GM18519 (cell line): ENCODE measurements around the gene MLLT3.
A peak's percentile ranks its signal among the peaks of the same experiment; 100 is the strongest.

ENCODE experiments used
- ATAC-seq: cut with Tn5 transposase; IDR thresholded peaks from one replicate; pipeline ENCODE4 v1.9.1; 2021; ENCODE audit warnings: mild to moderate bottlenecking, moderate library complexity; ENCODE audit not compliant: unreplicated experiment, low FRiP score

Gene MLLT3

GRCh38 chr9:20358207-20358606 is 264.1 kb downstream of the MLLT3 start:
- ATAC-seq, result no peak

GRCh38 chr9:20357037-20357432 is 265.3 kb downstream of the MLLT3 start:
- ATAC-seq, result no peak

GRCh38 chr9:20356403-20357036 is 265.8 kb downstream of the MLLT3 start:
- peak; percentile 39 for ATAC-seq

- peak; percentile 42 for ATAC-seq
Observed at GRCh38 chr9:20355022-20355421, 267.3 kb downstream of the MLLT3 start.

- ATAC-seq, result no peak
Observed at GRCh38 chr9:20353931-20354652, 268.2 kb downstream of the MLLT3 start.

- no peak for ATAC-seq
Observed at GRCh38 chr9:20353524-20353923, 268.8 kb downstream of the MLLT3 start.

- no peak for ATAC-seq
Observed at GRCh38 chr9:20352591-20352990, 269.7 kb downstream of the MLLT3 start.

- no peak for ATAC-seq
Observed at GRCh38 chr9:20351715-20352114, 270.6 kb downstream of the MLLT3 start.

- ATAC-seq, result no peak
Observed at GRCh38 chr9:20349568-20349967, 272.7 kb downstream of the MLLT3 start.

- no peak for ATAC-seq
Observed at GRCh38 chr9:20343325-20343724, 279.0 kb downstream of the MLLT3 start.

- no peak for ATAC-seq
Observed at GRCh38 chr9:20340511-20340861, 281.8 kb downstream of the MLLT3 start.

GRCh38 chr9:20335668-20336332 is 286.5 kb downstream of the MLLT3 start:
- no peak for ATAC-seq

GRCh38 chr9:20333991-20334390 is 288.3 kb downstream of the MLLT3 start:
- no peak for ATAC-seq

GRCh38 chr9:20331095-20331685 is 291.1 kb downstream of the MLLT3 start:
- ATAC-seq, result peak; percentile 41

- no peak for ATAC-seq
Observed at GRCh38 chr9:20330688-20331087, 291.6 kb downstream of the MLLT3 start.

- no peak for ATAC-seq
Observed at GRCh38 chr9:20326516-20326915, 295.8 kb downstream of the MLLT3 start.

GRCh38 chr9:20325008-20325407 is 297.3 kb downstream of the MLLT3 start:
- no peak for ATAC-seq

- no peak for ATAC-seq
Observed at GRCh38 chr9:20322212-20322611, 300.1 kb downstream of the MLLT3 start.

- no peak for ATAC-seq
Observed at GRCh38 chr9:20321423-20322082, 300.7 kb downstream of the MLLT3 start.

- no peak for ATAC-seq
Observed at GRCh38 chr9:20320921-20321320, 301.4 kb downstream of the MLLT3 start.
